HL-60/S4 treated with phorbol 12-myristate 13-acetate at 8.2 ng/mL for 4 days and 3 days (cell line): ENCODE data around the gene SNX32.
"Not testable (repeated sequence)": the region's sequence is repeated elsewhere in the genome, so short reads cannot be mapped to it uniquely, and the experiment has no call there.

Experiments used
- in situ Hi-C: fragments of 300-500 bp; cut with MboI; formaldehyde crosslinking; loops from 2 replicates; pipeline ENCODE4 v1.15.0; 2022; ENCODE audit warnings: low sequenced_read_pairs

The SNX32 gene

GRCh38 chr11:65817835-65818680, 15.7 kb upstream of the SNX32 start:
- in situ Hi-C loops: loop anchor here (25.0 kb wide), 1 partner anchor 106 kb away; the partner anchor contains the start of genes KAT5 and RNASEH2C

- in situ Hi-C loops: loop anchor here (25.0 kb wide), 1 partner anchor 109 kb away; the partner anchor contains the start of genes KAT5 and RNASEH2C
These were observed 12.7 kb upstream of the SNX32 start for GRCh38 chr11:65821107-65821506.

- in situ Hi-C loops: loop anchor here (25.0 kb wide), 1 partner anchor 111 kb away; the partner anchor contains the start of genes KAT5 and RNASEH2C
These were observed 10.8 kb upstream of the SNX32 start for GRCh38 chr11:65822776-65823528.

DNA sequence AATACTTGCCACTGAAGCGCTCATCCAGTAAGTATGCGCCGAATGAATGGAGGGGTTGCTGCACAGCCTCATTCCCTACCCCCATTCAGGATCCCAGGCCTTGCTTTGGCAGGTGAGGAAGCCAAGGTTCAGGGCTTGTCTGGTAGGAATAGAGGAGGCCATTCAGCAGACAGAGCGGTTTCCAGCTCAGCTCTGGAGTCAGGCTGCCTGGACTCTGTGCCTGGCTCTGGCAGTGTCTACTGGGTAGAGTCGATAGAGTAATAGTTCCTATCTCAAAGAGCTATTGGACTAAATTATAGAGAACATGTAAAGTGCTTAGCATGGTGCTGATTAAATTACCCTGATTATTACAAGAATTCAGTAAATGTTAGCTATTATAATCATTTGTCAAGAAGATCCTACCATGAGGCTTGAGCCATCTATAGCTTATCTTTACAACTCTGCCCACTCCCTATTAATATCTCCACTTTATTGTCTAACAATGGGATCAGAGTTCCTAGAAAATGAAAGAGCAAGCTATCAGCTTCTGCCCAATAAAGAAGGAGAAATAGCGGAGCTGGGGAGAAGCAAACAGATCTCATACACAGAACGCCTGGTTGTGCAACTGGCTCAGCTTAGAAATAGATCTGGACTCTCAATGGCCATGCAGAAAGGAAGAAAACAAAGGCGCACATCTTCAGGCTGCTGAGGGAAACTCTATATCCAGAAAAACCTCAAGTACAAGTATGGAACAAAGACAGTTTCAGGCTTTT, 6.6 kb upstream of the SNX32 start:
- in situ Hi-C loops: no loop called here

- in situ Hi-C loops: no loop called here
These were observed 4.3 kb upstream of the SNX32 start for GRCh38 chr11:65829459-65829858.

GRCh38 chr11:65832231-65832630, 1.5 kb upstream of the SNX32 start:
- in situ Hi-C loops: not testable (repeated sequence)

DNA sequence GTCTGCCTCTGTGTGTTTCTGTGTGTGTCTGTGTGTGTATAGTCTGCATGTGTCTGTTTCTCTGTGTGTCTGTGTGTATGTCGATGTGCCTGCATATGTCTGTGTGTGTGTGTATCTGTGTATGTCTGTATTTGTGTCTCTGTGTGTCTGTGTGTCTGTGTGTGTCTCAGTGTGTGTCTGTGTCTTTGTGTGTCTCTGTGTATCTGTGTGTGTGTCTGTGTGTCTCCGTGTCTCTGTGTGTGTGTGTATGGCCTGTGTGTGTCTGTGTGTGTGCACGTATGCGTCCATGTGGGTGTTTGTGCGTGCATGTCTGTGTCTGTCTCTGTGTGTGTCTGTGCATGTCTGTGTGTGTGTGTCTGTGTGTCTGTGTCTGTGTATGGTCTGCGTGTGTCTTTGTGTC, 439 bp downstream of the SNX32 start:
- in situ Hi-C loops: no loop called here

GRCh38 chr11:65842144-65842543, 8.4 kb downstream of the SNX32 start:
- in situ Hi-C loops: no loop called here

DNA sequence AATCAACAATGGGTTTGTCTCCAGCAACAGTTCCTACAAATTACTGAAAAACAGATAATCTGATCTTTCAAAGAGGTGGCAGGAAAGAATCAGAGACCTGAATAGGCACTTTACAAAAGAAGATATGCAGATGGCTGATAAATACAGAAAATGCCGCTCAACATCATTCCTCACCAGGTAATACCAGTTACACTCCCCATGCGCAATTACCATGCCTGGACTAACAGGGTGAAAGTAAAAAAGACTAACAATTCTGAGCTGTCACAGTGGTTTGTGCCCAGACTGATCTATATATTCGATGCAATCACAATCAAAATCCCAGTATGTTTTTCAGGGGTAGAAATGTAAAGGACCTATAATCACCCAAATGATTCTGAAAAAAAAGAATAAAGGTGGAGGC, 10.0 kb downstream of the SNX32 start:
- in situ Hi-C loops: no loop called here

DNA sequence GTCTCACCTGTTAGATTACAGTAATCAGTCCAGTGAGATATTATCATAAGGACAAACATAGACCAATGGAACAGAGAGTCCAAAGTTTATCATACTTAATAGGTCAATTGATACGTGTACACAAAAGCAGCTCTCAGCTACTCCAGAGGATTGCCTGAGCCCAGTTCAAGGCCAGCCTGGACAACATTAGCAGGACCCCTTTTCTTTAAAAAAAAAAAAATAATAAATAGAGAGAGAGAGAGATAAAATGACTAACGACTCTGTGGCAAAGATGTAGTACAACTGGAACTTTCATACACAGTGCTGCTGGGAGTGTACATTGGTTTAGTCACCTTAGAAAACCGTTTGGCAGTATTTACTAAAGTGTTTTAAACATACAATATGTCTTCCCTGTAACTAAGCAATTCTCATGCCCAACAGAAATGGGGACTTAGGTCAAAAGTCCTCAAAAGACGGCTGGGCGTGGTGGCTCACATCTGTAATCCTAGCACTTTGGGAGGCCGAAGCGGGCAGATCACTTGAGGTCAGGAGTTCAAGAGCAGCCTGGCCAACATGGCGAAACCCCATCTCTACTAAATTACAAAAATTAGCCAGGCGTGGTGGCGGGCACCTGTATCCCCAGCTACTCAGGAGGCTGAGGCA, 10.6 kb downstream of the SNX32 start:
- in situ Hi-C loops: no loop called here

DNA sequence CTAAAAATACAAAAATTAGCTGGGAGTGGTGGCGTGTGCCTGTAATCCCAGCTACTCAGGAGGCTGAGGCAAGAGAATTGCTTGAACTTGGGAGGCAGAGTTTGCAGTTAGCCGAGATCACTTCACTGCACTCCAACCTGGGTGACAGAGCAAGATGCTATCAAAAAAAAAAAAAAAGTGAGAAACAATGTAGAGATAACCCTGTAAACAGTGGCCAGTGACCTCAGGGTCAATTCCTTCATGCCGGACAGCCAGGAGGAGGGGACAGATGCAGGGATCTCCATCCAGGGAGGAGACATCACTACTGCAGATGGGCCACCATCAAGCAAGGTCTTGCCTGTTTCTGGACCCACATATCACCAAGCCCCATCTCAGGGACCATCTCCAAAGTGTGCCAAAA, 14.0 kb downstream of the SNX32 start:
- in situ Hi-C loops: no loop called here

- in situ Hi-C loops: not testable (repeated sequence)
These were observed 14.9 kb downstream of the SNX32 start for GRCh38 chr11:65848693-65849092.

- in situ Hi-C loops: no loop called here
These were observed 15.6 kb downstream of the SNX32 start for GRCh38 chr11:65849366-65849765.

GRCh38 chr11:65849771-65850216, 16.0 kb downstream of the SNX32 start:
- in situ Hi-C loops: no loop called here

DNA sequence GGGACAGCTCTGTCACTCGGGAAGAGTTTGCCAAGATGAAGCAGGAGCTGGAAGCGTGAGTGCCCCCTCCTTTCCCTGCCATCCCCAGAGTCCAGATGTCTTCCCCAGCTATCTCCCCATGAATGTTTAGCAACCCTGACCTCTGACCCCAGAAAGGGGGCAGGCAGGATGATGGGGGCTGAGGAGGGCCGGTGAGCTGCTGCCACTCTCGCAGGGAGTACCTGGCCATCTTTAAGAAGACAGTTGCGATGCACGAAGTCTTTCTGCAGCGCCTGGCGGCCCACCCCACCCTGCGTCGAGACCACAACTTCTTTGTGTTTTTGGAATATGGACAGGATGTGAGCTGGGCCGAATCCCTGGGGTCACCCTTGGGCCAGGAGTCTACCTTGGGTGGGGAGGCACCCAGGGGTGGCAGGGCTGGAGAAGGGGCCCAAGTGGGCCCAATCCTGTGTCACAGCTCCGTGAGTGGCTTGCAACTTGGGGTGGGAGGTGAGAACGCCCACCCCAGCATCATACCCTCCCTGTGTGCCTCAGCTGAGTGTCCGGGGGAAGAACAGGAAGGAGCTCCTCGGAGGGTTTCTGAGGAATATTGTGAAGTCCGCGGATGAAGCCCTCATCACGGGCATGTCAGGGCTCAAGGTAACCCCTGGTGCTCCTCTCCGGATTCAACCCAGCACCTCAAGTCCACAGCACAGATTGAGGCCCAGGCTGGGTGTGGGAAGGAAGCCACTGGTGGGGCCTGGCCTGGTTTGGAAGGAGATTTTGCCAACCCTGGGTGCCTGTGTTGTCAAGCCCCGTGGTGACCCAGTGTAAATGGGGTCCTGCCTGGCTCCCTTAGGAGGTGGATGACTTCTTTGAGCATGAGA, 16.7 kb downstream of the SNX32 start:
- in situ Hi-C loops: no loop called here

DNA sequence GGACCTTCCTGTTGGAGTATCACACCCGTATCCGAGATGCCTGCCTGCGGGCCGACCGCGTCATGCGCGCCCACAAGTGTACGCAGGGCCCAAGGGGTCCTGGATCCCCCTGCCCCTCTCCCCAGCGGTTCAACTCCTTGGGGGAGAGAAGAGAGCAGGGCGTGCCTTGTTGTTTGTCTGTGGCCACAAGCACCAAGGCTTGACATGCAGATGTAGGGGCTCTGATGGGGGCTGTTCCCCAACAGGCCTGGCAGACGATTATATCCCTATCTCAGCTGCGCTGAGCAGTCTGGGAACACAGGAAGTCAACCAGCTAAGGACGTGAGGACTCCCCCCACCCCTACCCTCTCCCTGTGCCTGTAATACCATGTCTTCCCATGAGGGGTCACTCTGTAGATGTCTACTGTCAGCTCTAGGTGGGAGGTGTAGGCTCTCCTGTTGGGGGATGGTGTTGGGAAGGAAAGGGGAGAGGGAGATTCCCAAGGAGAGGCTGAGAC, 17.4 kb downstream of the SNX32 start:
- in situ Hi-C loops: no loop called here

- in situ Hi-C loops: no loop called here
These were observed 18.2 kb downstream of the SNX32 start for GRCh38 chr11:65851811-65852507.

DNA sequence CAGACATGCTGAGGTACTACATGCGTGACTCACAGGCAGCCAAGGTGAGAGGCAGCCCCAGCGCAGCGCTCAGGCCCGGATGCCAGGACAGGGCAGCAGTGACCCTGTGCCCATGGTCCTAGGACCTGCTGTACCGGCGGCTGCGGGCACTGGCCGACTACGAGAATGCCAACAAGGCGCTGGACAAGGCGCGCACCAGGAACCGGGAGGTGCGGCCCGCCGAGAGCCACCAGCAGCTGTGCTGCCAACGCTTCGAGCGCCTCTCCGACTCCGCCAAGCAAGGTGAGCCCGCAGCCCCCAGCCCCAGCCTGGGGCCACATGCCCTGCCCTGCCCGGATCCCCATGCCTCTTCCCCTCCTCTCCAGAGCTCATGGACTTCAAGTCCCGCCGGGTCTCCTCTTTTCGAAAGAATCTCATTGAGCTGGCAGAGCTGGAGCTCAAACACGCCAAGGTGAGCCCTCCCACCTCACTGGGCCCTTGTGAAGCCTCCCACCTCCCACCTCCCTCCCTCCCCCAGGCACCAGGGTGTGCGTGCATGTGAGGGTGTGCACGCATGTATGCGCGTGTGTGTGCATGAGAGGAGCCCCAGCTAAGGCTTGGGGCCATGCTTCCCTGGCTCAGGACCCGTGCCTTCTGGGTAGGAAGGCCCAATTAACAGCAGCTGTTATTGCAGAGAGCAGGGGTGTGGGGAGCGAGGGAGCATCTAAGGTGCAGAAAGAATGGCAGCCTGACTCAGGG, 18.9 kb downstream of the SNX32 start:
- in situ Hi-C loops: no loop called here
